ENCODE measurements around the gene ITGBL1.
A peak's percentile ranks its signal among the peaks of the same experiment; 100 is the strongest.

ITGBL1 gene

GRCh38 chr13:101686003-101686402 lies 233.5 kb downstream of the ITGBL1 start:
- no peak for ATAC-seq
- H3K9me3 Mint-ChIP-seq = no peaks in the 10 kb centered on the region

GRCh38 chr13:101690871-101691270 lies 238.4 kb downstream of the ITGBL1 start:
- H3K4me3 Mint-ChIP-seq = no peak overlapping the region
- no peaks in the 10 kb centered on the region for H3K36me3 Mint-ChIP-seq (ENCODE audit: low read depth)

More at GRCh38 chr13:101686003-101686402, 233.5 kb downstream of the ITGBL1 start:
- Mint-ChIP-seq H3K4me3 (no peak overlapping the region), H3K27me3 (peaks cover 10% of the 10 kb centered on the region), H3K27ac (no peak overlapping the region), H3K4me1 (no peaks in the 10 kb centered on the region), H3K36me3 (ENCODE audit: low read depth) (no peaks in the 10 kb centered on the region)
- no peak for DNase-seq

GRCh38 chr13:101691341-101691860 lies 238.9 kb downstream of the ITGBL1 start:
- Mint-ChIP-seq H3K4me3 (no peak overlapping the region), H3K27ac (no peak overlapping the region), H3K9me3 (no peaks in the 10 kb centered on the region)

More at GRCh38 chr13:101690871-101691270, 238.4 kb downstream of the ITGBL1 start:
- ATAC-seq (no peak), DNase-seq (no peak)
- H3K4me1 Mint-ChIP-seq = no peaks in the 10 kb centered on the region
- peaks cover 4% of the 10 kb centered on the region for H3K27me3 Mint-ChIP-seq
- no peak overlapping the region for H3K27ac Mint-ChIP-seq
- no peaks in the 10 kb centered on the region for H3K9me3 Mint-ChIP-seq

GRCh38 chr13:101695870-101696516 lies 243.5 kb downstream of the ITGBL1 start:
- no peak for DNase-seq
- no peak for ATAC-seq
- H3K27ac Mint-ChIP-seq = no peak overlapping the region
- H3K9me3 Mint-ChIP-seq = no peaks in the 10 kb centered on the region
- H3K4me1 Mint-ChIP-seq = no peaks in the 10 kb centered on the region
- H3K4me3 Mint-ChIP-seq = no peak overlapping the region
- H3K36me3 Mint-ChIP-seq (ENCODE audit: low read depth) = no peaks in the 10 kb centered on the region
- H3K27me3 Mint-ChIP-seq = peaks cover 2% of the 10 kb centered on the region

More at GRCh38 chr13:101691341-101691860, 238.9 kb downstream of the ITGBL1 start:
- ATAC-seq (no peak), DNase-seq (no peak)
- no peaks in the 10 kb centered on the region for H3K36me3 Mint-ChIP-seq (ENCODE audit: low read depth)
- no peaks in the 10 kb centered on the region for H3K4me1 Mint-ChIP-seq
- peaks cover 4% of the 10 kb centered on the region for H3K27me3 Mint-ChIP-seq

GRCh38 chr13:101697745-101698144 lies 245.3 kb downstream of the ITGBL1 start:
- H3K4me3 Mint-ChIP-seq = no peak overlapping the region
- no peak for DNase-seq
- peaks cover 2% of the 10 kb centered on the region for H3K27me3 Mint-ChIP-seq
- H3K9me3 Mint-ChIP-seq = no peaks in the 10 kb centered on the region
- no peaks in the 10 kb centered on the region for H3K36me3 Mint-ChIP-seq (ENCODE audit: low read depth)
- no peaks in the 10 kb centered on the region for H3K4me1 Mint-ChIP-seq
- ATAC-seq = no peak
- no peak overlapping the region for H3K27ac Mint-ChIP-seq

- ATAC-seq = no peak
- Mint-ChIP-seq H3K4me1 (no peaks in the 10 kb centered on the region), H3K36me3 (ENCODE audit: low read depth) (no peaks in the 10 kb centered on the region), H3K27me3 (peaks cover 2% of the 10 kb centered on the region), H3K9me3 (no peaks in the 10 kb centered on the region), H3K4me3 (no peak overlapping the region), H3K27ac (no peak overlapping the region)
- no peak for DNase-seq
Measured at GRCh38 chr13:101698400-101698799, 245.9 kb downstream of the ITGBL1 start.

GRCh38 chr13:101700598-101700997 lies 248.1 kb downstream of the ITGBL1 start:
- no peak for DNase-seq
- H3K27me3 Mint-ChIP-seq = peaks cover 6% of the 10 kb centered on the region
- H3K4me3 Mint-ChIP-seq = no peak overlapping the region
- H3K9me3 Mint-ChIP-seq = no peaks in the 10 kb centered on the region
- H3K27ac Mint-ChIP-seq = no peak overlapping the region
- no peak for ATAC-seq
- H3K4me1 Mint-ChIP-seq = no peaks in the 10 kb centered on the region
- H3K36me3 Mint-ChIP-seq (ENCODE audit: low read depth) = no peaks in the 10 kb centered on the region

- Mint-ChIP-seq H3K27ac (no peak overlapping the region), H3K9me3 (no peaks in the 10 kb centered on the region), H3K4me1 (peaks cover 8% of the 10 kb centered on the region), H3K4me3 (no peak overlapping the region), H3K36me3 (ENCODE audit: low read depth) (no peaks in the 10 kb centered on the region), H3K27me3 (peaks cover 6% of the 10 kb centered on the region)
- ATAC-seq (no peak), DNase-seq (no peak)
Measured at GRCh38 chr13:101703081-101703480, 250.6 kb downstream of the ITGBL1 start.

GRCh38 chr13:101703838-101704237 lies 251.4 kb downstream of the ITGBL1 start:
- DNase-seq = no peak
- peaks cover 6% of the 10 kb centered on the region for H3K27me3 Mint-ChIP-seq
- H3K4me3 Mint-ChIP-seq = no peak overlapping the region
- ATAC-seq = no peak
- no peaks in the 10 kb centered on the region for H3K9me3 Mint-ChIP-seq
- no peak overlapping the region for H3K27ac Mint-ChIP-seq
- H3K36me3 Mint-ChIP-seq (ENCODE audit: low read depth) = no peaks in the 10 kb centered on the region
- peaks cover 8% of the 10 kb centered on the region for H3K4me1 Mint-ChIP-seq

- no peaks in the 10 kb centered on the region for H3K36me3 Mint-ChIP-seq (ENCODE audit: low read depth)
- H3K9me3 Mint-ChIP-seq = no peaks in the 10 kb centered on the region
- H3K27ac Mint-ChIP-seq = no peak overlapping the region
- ATAC-seq (peak; percentile 33), DNase-seq (peak; percentile 3)
- peaks cover 14% of the 10 kb centered on the region for H3K27me3 Mint-ChIP-seq
- peaks cover 8% of the 10 kb centered on the region for H3K4me1 Mint-ChIP-seq
- no peak overlapping the region for H3K4me3 Mint-ChIP-seq
Measured at GRCh38 chr13:101706651-101707050, 254.2 kb downstream of the ITGBL1 start.

GRCh38 chr13:101707659-101708058 lies 255.2 kb downstream of the ITGBL1 start:
- no peak overlapping the region for H3K4me3 Mint-ChIP-seq
- H3K9me3 Mint-ChIP-seq = no peaks in the 10 kb centered on the region
- ATAC-seq (no peak), DNase-seq (no peak)
- peaks cover 8% of the 10 kb centered on the region for H3K4me1 Mint-ChIP-seq
- H3K27ac Mint-ChIP-seq = no peak overlapping the region
- no peaks in the 10 kb centered on the region for H3K36me3 Mint-ChIP-seq (ENCODE audit: low read depth)
- peaks cover 14% of the 10 kb centered on the region for H3K27me3 Mint-ChIP-seq

- H3K4me3 Mint-ChIP-seq = no peak overlapping the region
- H3K27me3 Mint-ChIP-seq = peaks cover 14% of the 10 kb centered on the region
- ATAC-seq = no peak
Measured at GRCh38 chr13:101708115-101708514, 255.6 kb downstream of the ITGBL1 start.

GRCh38 chr13:101709952-101710351 lies 257.5 kb downstream of the ITGBL1 start:
- Mint-ChIP-seq H3K27ac (no peak overlapping the region), H3K27me3 (peaks cover 12% of the 10 kb centered on the region), H3K4me3 (no peak overlapping the region), H3K36me3 (ENCODE audit: low read depth) (no peaks in the 10 kb centered on the region), H3K4me1 (peaks cover 8% of the 10 kb centered on the region), H3K9me3 (no peaks in the 10 kb centered on the region)
- DNase-seq (no peak), ATAC-seq (no peak)

More at GRCh38 chr13:101708115-101708514, 255.6 kb downstream of the ITGBL1 start:
- Mint-ChIP-seq H3K36me3 (ENCODE audit: low read depth) (no peaks in the 10 kb centered on the region), H3K9me3 (no peaks in the 10 kb centered on the region), H3K27ac (no peak overlapping the region), H3K4me1 (peaks cover 8% of the 10 kb centered on the region)
- DNase-seq = no peak

- H3K27ac Mint-ChIP-seq = no peak overlapping the region
- H3K36me3 Mint-ChIP-seq (ENCODE audit: low read depth) = no peaks in the 10 kb centered on the region
- DNase-seq (no peak), ATAC-seq (no peak)
- H3K4me1 Mint-ChIP-seq = peaks cover 5% of the 10 kb centered on the region
- peaks cover 9% of the 10 kb centered on the region for H3K27me3 Mint-ChIP-seq
- H3K4me3 Mint-ChIP-seq = no peak overlapping the region
- H3K9me3 Mint-ChIP-seq = no peaks in the 10 kb centered on the region
Measured at GRCh38 chr13:101711307-101712025, 259.0 kb downstream of the ITGBL1 start.

GRCh38 chr13:101712026-101712348 lies 259.5 kb downstream of the ITGBL1 start:
- H3K4me1 Mint-ChIP-seq = no peaks in the 10 kb centered on the region
- DNase-seq = no peak
- ATAC-seq = no peak
- H3K27ac Mint-ChIP-seq = no peak overlapping the region
- H3K4me3 Mint-ChIP-seq = no peak overlapping the region
- H3K27me3 Mint-ChIP-seq = peaks cover 9% of the 10 kb centered on the region
- H3K9me3 Mint-ChIP-seq = no peaks in the 10 kb centered on the region
- H3K36me3 Mint-ChIP-seq (ENCODE audit: low read depth) = no peaks in the 10 kb centered on the region

Measured in activated naive CD8-positive, alpha-beta T cell treated with anti-CD3 and anti-CD28 coated beads, Interleukin-2, amount 50 U/mL, for 24 hours (primary cell).